Colonic mucosa (tissue), 4 donors: ENCODE data around the gene NCR2. TPM values are rescaled to one million over a fixed set of nuclear protein-coding genes. Genes with fewer than 3 reads are reported as not detected.

Experiments
- DNase-seq: peaks from one replicate; pipeline ENCODE4 v3.0.0-alpha.2; 2020
- H3K27ac ChIP-seq: fragments of 200-600 bp; one replicate; pipeline ENCODE4 v1.8.0; 2021
- H3K27me3 ChIP-seq: fragments of 200-600 bp; one replicate; pipeline ENCODE4 v1.8.0; 2021
- H3K36me3 ChIP-seq: fragments of 200-600 bp; one replicate; pipeline ENCODE4 v1.8.0; 2021
- H3K4me1 ChIP-seq: fragments of 200-600 bp; one replicate; pipeline ENCODE4 v1.8.0; 2021; ENCODE audit warnings: mild to moderate bottlenecking
- H3K4me3 ChIP-seq: fragments of 200-600 bp; one replicate; pipeline ENCODE4 v1.8.0; 2021
- H3K9ac ChIP-seq, 2 donors: one replicate each; pipeline ENCODE4 v1.7.0; 2013; ENCODE audit warnings: control low read depth in 2 of 2, low read depth in 2 of 2, low read length in 2 of 2
- H3K9me3 ChIP-seq: fragments of 200-600 bp; one replicate; pipeline ENCODE4 v1.8.0; 2021
- CTCF ChIP-seq: fragments of 200-600 bp; IDR thresholded peaks from one replicate; pipeline ENCODE4 v1.8.0; 2022; ENCODE audit warnings: antibody characterized with exemption, mild to moderate bottlenecking
- intact Hi-C: fragments of 100-400 bp; cut with DNase I; formaldehyde crosslinking; loops from one replicate; pipeline ENCODE4 v1.14.1; 2022
- total RNA-seq, 2 donors: library from RNA; stranded (reverse); fragmentation: NEBNext Ultra II Directional in 1 of 2; extraction: Animal tissue kit (Norgen Biotek cat#: 25700) in 1 of 2; gene quantifications; one replicate each; pipeline ENCODE4 v1.2.1, GENCODE V29; 2021
- donor health status: healthy.
- donor health status: DM: no; HTN: no; CAD: no.
- donor health status: DM: no; HTN: no; CAD: no.

Gene NCR2
- total RNA-seq, 2 donors from 2014 or later, result not detected

- H3K9me3 ChIP-seq, result no peaks in the 10 kb centered on the region
- H3K27me3 ChIP-seq, result peaks cover 73% of the 10 kb centered on the region
- peaks cover 4% of the 10 kb centered on the region for H3K4me1 ChIP-seq
- no peak for TF ChIP-seq CTCF
- no peak overlapping the region for H3K27ac ChIP-seq
- no peak for DNase-seq
- H3K9ac ChIP-seq, result no peak overlapping the region
- H3K4me3 ChIP-seq, result no peak overlapping the region
- H3K36me3 ChIP-seq, result no peaks in the 10 kb centered on the region
- intact Hi-C loops, result no loop called here
Measured at GRCh38 chr6:41373919-41374617, 38.7 kb downstream of the NCR2 start.

- H3K36me3 ChIP-seq, result no peaks in the 10 kb centered on the region
- intact Hi-C loops, result no loop called here
- peaks cover 65% of the 10 kb centered on the region for H3K27me3 ChIP-seq
- H3K9me3 ChIP-seq, result no peaks in the 10 kb centered on the region
- no peak for DNase-seq
- no peak overlapping the region for H3K27ac ChIP-seq
- no peak for TF ChIP-seq CTCF
- no peak overlapping the region for H3K4me3 ChIP-seq
- H3K9ac ChIP-seq, result no peak overlapping the region
- H3K4me1 ChIP-seq, result peaks cover 4% of the 10 kb centered on the region
Measured at GRCh38 chr6:41374618-41375590, 39.5 kb downstream of the NCR2 start.

GRCh38 chr6:41375598-41376151, 40.3 kb downstream of the NCR2 start:
- H3K4me1 ChIP-seq, result peaks cover 4% of the 10 kb centered on the region
- H3K36me3 ChIP-seq, result no peaks in the 10 kb centered on the region
- no peak for TF ChIP-seq CTCF
- H3K4me3 ChIP-seq, result no peak overlapping the region
- no peak for DNase-seq
- no peak overlapping the region for H3K9ac ChIP-seq
- no peaks in the 10 kb centered on the region for H3K9me3 ChIP-seq
- H3K27ac ChIP-seq, result no peak overlapping the region
- intact Hi-C loops, result no loop called here
- H3K27me3 ChIP-seq, result peaks cover 62% of the 10 kb centered on the region

- Histone ChIP-seq H3K9me3 (no peaks in the 10 kb centered on the region), H3K9ac (no peak overlapping the region), H3K4me1 (peaks cover 4% of the 10 kb centered on the region), H3K27ac (no peak overlapping the region), H3K4me3 (no peak overlapping the region), H3K36me3 (no peaks in the 10 kb centered on the region), H3K27me3 (peaks cover 62% of the 10 kb centered on the region)
- no peak for DNase-seq
- no peak for TF ChIP-seq CTCF
- intact Hi-C loops, result no loop called here
Measured at GRCh38 chr6:41376176-41376575, 40.8 kb downstream of the NCR2 start.

GRCh38 chr6:41377071-41377470, 41.7 kb downstream of the NCR2 start:
- H3K4me1 ChIP-seq, result peaks cover 4% of the 10 kb centered on the region
- no peak overlapping the region for H3K9ac ChIP-seq
- TF ChIP-seq CTCF, result no peak
- DNase-seq, result no peak
- no peaks in the 10 kb centered on the region for H3K36me3 ChIP-seq
- peaks cover 53% of the 10 kb centered on the region for H3K27me3 ChIP-seq
- no peak overlapping the region for H3K4me3 ChIP-seq
- no peak overlapping the region for H3K27ac ChIP-seq
- no peaks in the 10 kb centered on the region for H3K9me3 ChIP-seq
- intact Hi-C loops, result no loop called here
